NCI-H460 (cell line): ENCODE measurements around the gene CALML5. TPM values are rescaled to one million over a fixed set of nuclear protein-coding genes. Genes with fewer than 3 reads are reported as not detected.

Experiments
- DNase-seq: peaks from one replicate; pipeline ENCODE4 v3.0.0-alpha.2; 2016; ENCODE audit warnings: low read depth; ENCODE audit errors: extremely low read depth
- total RNA-seq: library from RNA; depleted of rRNA; stranded (reverse); fragments of >200 nt; shearing (Covaris generic); gene quantifications from 2 replicates; pipeline ENCODE4 v1.2.3, GENCODE V29; 2014

CALML5 gene
- total RNA-seq, 1 experiment from 2014 or later, result not detected

DNA sequence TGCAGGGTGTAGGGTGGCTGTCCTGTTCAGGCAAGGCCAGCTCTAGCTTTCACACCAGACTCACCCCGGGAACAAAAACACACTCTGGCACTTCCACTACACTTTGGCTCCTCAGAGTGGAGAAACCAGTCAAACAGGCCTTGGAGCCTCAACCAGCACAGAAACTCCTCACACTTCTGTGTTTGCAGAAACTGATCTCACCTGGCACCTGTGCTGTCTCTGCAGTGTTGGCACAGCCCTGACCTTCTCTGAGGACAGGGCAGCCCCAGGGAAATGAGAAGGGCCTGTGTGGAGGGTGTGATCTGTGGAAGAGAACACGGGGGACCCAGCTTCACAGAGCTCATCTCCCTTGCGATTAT lies 4.1 kb upstream of the CALML5 start:
- DNase-seq, result no peak

GRCh38 chr10:5502571-5503476 lies 3.5 kb upstream of the CALML5 start:
- DNase-seq, result no peak

DNA sequence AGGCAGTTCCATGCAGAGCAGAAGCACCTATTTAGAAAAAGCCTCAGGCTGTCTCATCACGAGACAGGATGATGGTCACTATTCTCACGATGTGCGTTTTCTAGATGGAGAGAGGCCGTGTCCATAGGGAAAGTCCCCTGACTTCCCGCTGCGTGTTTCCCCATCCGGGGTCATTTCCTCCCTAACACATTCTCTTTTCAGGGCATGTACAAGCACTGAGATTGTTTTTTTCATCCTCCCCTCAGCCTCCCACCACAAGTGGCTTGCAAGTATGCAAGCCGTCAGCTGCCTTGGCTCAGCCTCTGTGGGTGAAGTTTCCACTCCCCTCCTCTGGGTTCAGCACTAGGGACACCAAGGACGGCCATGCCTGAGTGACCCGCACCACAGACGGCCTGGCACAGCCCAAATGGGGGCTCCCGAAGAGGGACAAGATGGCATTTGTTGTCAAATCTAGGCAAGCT lies 2.7 kb upstream of the CALML5 start:
- DNase-seq, result no peak

DNA sequence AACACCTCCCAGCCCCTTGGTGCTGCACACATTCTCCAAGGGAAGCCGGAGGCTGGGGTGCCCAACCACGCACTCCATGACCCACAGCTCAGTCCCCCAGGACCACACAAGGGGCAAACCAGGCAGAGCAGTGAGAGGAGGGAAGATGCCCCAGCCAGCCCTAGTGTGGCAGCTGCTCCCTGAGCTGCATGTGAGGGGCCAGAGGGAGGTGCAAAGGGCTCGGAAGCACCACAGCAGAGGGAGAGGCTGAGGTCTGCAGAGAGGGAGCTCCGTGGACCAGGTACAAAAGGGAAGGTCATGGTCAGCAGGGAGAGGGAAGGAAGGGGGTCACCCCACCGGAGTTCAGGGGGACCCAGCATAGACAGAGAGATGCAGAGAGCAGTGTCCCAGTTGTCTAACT lies 1.5 kb upstream of the CALML5 start:
- no peak for DNase-seq

GRCh38 chr10:5500162-5500670 lies 846 bp upstream of the CALML5 start:
- no peak for DNase-seq

- no peak for DNase-seq
These were observed 428 bp downstream of the CALML5 start for GRCh38 chr10:5498791-5499492.

DNA sequence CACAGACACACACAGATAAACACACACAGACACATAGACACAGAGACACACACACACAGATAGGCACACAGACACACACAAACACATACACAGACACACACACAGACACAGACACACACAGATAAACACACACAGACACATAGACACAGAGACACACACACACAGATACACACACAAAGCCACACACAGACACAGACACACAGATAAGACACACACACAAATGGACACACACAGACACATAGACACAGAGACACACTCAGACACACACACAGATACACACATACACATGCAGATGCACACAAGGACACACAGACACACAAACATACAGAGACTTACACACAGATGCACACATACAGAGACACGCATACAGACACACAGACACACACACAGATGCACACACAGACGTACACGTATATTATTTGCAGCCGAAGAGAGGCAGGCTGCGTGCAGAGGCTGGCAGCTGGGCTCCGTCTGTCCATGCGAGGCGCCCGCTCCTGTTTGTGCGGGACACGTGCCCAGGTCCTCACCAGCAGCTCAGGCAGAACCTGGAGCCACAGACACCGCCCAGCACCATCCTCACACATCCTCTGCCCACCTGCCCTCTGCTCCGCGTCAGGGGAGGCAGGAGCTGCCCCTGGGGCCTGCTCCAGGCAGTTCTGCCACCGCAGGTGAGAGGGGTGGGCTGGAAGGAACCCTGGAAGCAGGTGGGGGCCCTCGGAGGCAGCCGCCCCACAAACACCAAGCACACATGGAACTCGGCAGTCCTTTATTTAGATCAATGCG lies 1.2 kb downstream of the CALML5 start:
- no peak for DNase-seq

DNA sequence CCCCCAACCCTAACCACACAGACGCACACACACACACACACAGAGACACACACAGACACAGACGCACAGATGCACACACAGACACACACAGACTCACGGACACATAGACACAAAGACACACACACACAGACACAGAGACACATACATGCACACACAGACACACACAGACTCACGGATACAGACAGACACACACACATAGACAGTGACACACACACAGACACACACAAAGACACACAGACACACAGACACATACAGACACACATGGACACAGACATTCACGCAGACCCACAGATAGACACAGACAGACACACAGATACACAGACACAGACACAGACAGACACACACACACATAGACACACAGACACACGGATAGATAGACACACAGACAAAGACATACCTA lies 2.1 kb downstream of the CALML5 start:
- DNase-seq, result no peak

DNA sequence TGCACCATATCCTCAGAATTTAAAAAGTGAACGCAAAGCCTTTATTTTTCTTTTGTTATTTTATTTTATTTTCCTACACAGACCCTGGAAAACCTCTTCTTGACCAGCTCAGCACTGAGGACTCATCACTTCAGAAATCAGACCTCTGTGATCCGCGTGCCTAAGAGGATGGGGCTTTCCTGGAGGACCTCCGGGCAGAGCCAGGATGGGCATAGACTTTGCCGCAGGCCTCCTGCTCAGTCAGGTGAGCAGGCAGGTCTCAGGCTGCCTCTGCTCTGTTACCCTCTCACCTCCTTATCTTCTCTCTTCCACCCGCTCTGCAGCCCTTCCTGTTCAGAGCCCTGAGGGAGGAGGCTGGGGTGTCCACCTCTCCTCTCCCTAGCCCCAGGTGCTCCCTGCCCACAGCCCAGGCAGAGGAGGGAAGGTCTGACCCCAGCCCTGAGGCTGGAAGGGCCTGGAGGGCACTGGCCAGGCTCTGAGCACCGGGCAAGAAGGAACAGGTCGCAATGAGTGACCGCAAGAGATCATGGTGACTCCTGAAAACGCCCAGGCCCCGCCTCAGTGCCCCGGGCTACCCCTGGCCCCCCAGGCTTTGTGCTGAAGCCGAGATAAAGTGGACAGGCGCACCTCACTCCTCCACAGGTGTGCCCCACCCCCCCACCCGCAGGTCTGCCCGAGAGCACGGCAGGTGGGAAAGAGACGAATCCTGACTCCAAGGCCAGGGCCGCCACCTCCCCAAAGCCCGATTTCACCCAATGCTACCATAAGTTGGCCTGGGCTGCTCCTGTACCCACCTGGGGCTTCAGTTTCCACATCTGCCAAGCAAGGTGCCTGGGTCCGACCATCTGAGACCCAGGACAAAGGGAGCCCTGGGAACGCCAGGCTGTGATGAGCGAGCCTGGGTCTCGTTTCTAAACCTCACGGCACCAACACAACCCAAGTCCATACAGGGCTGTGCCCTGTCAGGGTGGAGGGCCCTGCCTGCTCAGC lies 2.8 kb downstream of the CALML5 start:
- no peak for DNase-seq

GRCh38 chr10:5494611-5495010 lies 4.8 kb downstream of the CALML5 start:
- DNase-seq, result no peak

DNA sequence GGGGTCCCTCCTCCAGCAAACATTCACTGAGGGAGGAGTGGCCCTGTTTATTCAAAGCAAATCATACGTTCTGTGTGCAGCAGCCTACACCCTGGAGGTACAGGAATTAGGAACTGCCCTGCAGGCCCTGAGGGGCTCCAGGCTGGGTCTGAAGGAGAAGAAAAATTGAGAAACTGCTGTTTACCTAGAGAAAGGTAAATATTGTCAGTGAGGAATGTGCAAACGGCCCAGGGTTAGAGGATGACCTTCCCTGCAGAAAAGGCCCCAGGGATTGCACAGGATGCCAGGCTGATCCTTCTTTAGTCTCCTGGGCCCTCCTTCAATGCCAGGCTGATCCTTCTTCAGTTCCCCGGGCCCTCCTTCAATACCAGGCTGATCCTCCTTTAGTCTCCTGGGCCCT lies 5.7 kb downstream of the CALML5 start:
- no peak for DNase-seq

GRCh38 chr10:5492929-5493576 lies 6.3 kb downstream of the CALML5 start:
- no peak for DNase-seq

DNA sequence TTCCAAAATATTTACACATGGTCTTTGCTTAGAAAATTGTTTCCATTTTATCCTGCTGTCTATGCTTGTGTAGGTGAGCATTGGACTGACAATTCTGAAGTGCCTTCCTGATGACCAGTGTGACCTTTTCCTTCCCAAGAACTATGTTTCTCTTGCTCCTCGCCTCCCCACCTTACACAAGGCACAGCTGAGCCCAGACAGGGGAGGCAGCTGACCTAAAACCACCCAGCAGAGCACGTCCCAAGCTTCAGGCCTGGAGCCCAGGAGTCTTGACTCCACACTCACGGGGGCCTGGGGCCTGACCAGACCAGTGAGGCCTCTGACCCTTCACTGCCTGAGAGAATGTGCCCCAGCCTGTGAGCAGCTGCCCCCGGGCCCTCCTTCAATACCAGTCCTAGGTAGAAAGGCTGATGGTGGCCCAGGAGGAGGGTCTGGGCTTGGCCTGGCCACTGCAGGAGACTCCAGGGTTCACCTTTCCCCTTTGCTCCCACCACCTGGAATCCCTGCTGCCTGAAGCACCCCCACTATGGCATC lies 7.0 kb downstream of the CALML5 start:
- DNase-seq, result no peak

DNA sequence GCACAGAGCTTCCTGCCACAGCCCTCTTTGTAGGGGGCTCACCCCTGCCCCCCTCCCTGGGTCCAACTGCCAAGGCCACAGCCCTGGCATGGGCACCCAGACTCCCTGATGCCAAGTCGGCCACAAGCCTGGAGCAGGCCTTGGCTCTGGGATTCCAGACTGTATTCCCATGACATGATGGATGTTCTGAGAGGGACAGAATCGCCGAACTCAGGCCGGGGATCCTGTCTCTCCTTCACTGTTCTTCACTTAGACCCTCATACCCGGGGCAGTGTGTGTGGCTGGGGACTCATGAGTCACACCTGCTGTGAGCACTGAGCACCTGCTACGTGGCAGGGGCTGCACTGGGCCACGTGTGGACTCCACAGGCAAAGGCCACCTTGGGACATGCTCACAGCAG lies 7.9 kb downstream of the CALML5 start:
- DNase-seq, result no peak

DNA sequence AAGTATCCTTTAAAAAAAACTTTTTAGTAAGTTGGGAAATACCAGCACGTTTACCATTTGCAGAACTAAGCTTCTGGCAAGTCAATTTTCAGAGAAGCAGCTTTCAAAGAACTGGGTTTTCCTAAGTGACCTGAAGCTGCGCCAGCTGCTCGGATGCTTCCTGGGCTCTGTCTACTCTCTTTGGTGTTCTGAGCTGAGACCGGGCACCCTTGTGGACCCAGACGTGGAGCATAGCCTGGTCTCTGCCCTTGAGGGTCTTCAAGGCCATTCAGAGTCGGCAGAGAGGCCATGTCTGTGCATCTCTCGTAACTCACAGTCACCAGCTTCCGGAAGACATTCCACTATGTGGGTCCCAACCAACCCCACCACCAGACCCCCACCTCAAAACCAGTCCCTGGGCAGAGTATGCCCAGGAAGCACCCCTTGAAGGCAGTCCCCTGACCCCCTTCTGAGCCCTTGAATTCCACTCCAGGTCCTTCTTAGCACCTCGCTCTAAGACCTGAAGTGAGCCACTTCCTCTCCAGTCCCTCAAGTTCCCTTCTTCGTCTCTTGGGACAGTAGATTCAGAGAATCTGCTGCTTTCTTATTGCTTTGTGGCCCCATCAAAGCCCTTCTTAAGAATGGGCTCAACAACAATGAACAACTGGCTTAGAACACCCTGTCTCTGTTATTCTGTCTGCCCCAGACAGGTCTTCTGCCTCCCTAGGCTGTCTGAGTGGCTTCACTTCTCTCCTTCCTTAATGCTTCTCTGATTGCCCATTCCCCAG lies 8.5 kb downstream of the CALML5 start:
- no peak for DNase-seq

DNA sequence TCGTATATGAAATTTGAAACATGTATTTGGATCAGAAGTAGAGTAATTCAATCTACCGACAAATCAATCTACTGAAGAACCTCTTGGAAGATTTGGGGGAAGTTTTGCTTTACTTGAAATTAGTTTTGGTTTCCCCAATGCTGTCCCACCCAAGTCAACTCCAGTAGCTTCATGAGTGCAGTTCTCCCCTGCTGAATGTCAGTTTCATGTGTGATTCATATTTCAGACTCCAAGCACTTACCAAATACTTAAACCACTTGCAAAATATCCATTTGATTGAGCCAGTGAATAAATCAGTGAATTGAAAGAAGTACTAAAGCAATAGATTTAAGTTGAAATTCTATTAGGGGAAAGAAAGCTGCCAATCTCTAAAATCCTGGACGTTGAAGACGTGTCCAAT lies 9.3 kb downstream of the CALML5 start:
- DNase-seq, result no peak

DNA sequence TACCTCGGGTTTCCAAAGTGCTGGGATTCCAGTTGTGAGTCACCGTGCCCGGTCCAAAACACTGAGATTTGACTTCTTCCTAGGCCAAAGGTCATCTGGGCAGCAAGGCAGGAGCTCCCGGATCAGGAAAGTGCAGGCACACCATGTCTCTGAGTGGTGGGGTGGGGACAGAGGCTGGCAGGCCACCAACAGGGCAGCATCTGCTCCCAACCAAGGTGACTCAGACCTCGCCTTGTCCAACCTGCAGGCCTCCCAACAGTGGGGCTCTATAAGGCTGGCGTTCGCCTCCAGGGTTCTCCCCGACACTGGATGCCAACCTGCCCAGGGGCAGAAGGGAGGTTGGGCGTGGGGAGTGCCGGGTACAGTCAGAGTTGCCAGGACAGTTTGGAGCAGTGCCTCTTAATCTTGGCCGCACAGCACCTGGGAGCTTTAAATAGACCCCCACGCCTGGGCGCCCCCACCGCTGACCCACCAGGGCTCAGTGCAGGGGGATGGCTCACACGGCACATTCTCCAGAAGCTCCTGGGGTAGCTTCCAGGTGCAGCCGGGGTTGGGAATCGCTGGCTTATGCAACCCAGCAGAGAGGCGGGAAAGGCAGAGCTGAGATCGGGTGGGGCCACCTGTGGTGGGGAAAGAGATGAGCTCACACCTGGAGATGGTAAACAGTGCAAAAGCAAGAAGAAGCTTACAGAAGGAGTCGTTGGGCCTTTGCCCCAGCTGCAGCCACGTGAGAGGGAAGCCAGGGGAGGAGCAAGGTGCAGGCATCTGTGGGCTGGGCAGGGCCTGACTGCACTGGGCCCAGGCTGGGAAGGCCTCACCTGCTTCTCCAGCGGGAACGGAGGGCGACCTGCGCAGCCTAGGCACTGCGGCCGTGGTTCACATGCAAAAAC lies 10.9 kb downstream of the CALML5 start:
- DNase-seq, result no peak
